SK-N-SH treated with all-trans-retinoic acid at 6 μM for 48 hours (cell line): ENCODE data around the gene ASPDH.

ENCODE experiments used
- ATAC-seq: fragments of 200-7000 bp; cut with Tn5 transposase; 3 replicates; pipeline ENCODE4 v1.9.1; 2020; ENCODE audit warnings: mild to moderate bottlenecking, moderate library complexity
- ARNTL ChIP-seq: fragments of 450-650 bp; formaldehyde crosslinking; IDR thresholded peaks from 2 replicates; pipeline ENCODE4 v1.5.0; 2020; ENCODE audit warnings: low read depth, mild to moderate bottlenecking, moderate library complexity, borderline replicate concordance
- BACH2 ChIP-seq: fragments of 250-450 bp; sonication (Bioruptor Pico); IDR thresholded peaks from 2 replicates; pipeline ENCODE4 v1.9.0; 2021; ENCODE audit warnings: mild to moderate bottlenecking, borderline replicate concordance
- CSDC2 ChIP-seq: fragments of 250-450 bp; sonication (Bioruptor Pico); IDR thresholded peaks from 2 replicates; pipeline ENCODE4 v1.5.0; 2020; ENCODE audit warnings: mild to moderate bottlenecking, moderate library complexity
- ESRRG ChIP-seq: fragments of 250-450 bp; sonication (Bioruptor Pico); IDR thresholded peaks from 2 replicates; pipeline ENCODE4 v1.6.1; 2021; ENCODE audit warnings: mild to moderate bottlenecking
- GLIS3 ChIP-seq: fragments of 250-450 bp; sonication (Bioruptor Pico); IDR thresholded peaks from 2 replicates; pipeline ENCODE4 v1.5.0; 2020; ENCODE audit warnings: mild to moderate bottlenecking, moderate library complexity
- ISL1 ChIP-seq: fragments of 250-450 bp; sonication (Bioruptor Pico); IDR thresholded peaks from 2 replicates; pipeline ENCODE4 v2.1.2; 2022; ENCODE audit warnings: mild to moderate bottlenecking, moderate library complexity
- OSR1 ChIP-seq: fragments of 250-450 bp; sonication (Bioruptor Pico); IDR thresholded peaks from 2 replicates; pipeline ENCODE4 v1.8.0; 2022; ENCODE audit warnings: moderate library complexity, mild to moderate bottlenecking, inconsistent platforms
- PPARA ChIP-seq: fragments of 250-450 bp; sonication (Bioruptor Pico); IDR thresholded peaks from 2 replicates; pipeline ENCODE4 v1.5.0; 2020; ENCODE audit warnings: mild to moderate bottlenecking, borderline replicate concordance
- RARB ChIP-seq: fragments of 250-450 bp; sonication (Bioruptor Pico); IDR thresholded peaks from 2 replicates; pipeline ENCODE4 v1.8.0; 2021; ENCODE audit warnings: mild to moderate bottlenecking, moderate library complexity
- SNAI2 ChIP-seq: fragments of 250-450 bp; sonication (Bioruptor Pico); IDR thresholded peaks from 2 replicates; pipeline ENCODE4 v1.5.0; 2020; ENCODE audit warnings: mild to moderate bottlenecking, moderate library complexity
- TCF4 ChIP-seq: fragments of 250-450 bp; sonication (Bioruptor Pico); IDR thresholded peaks from 2 replicates; pipeline ENCODE4 v1.8.0; 2021; ENCODE audit warnings: mild to moderate bottlenecking, moderate library complexity, borderline replicate concordance
- TOX ChIP-seq: fragments of 250-450 bp; sonication (Bioruptor Pico); IDR thresholded peaks from 2 replicates; pipeline ENCODE4 v1.8.0; 2021; ENCODE audit warnings: mild to moderate bottlenecking, moderate library complexity, borderline replicate concordance
- ZC3H10 ChIP-seq: fragments of 250-450 bp; sonication (Bioruptor Pico); IDR thresholded peaks from 2 replicates; pipeline ENCODE4 v1.5.1; 2021; ENCODE audit warnings: mild to moderate bottlenecking, moderate library complexity
- ZFP3 ChIP-seq: fragments of 250-450 bp; sonication (Bioruptor Pico); IDR thresholded peaks from 2 replicates; pipeline ENCODE4 v1.5.0; 2020; ENCODE audit warnings: mild to moderate bottlenecking, moderate library complexity
- ZFP30 ChIP-seq: fragments of 450-650 bp; formaldehyde crosslinking; IDR thresholded peaks from 2 replicates; pipeline ENCODE4 v1.5.0; 2022; ENCODE audit warnings: mild to moderate bottlenecking, moderate library complexity
- ZNF565 ChIP-seq: fragments of 450-650 bp; formaldehyde crosslinking; conservative IDR thresholded peaks from 2 replicates; pipeline ENCODE4 v1.5.0; 2020; ENCODE audit warnings: low read depth, mild to moderate bottlenecking, moderate library complexity
- ZNF70 ChIP-seq: fragments of 450-650 bp; formaldehyde crosslinking; IDR thresholded peaks from 2 replicates; pipeline ENCODE4 v1.5.0; 2020; ENCODE audit warnings: mild to moderate bottlenecking, moderate library complexity
- ZNF8 ChIP-seq: fragments of 450-650 bp; formaldehyde crosslinking; IDR thresholded peaks from 2 replicates; pipeline ENCODE4 v1.5.0; 2020; ENCODE audit warnings: mild to moderate bottlenecking, moderate library complexity
- TF ChIP-seq, protein P1 (sequence below): fragments of 250-450 bp; sonication (Bioruptor Pico); IDR thresholded peaks from 2 replicates; pipeline ENCODE4 v1.5.0; 2020; ENCODE audit warnings: mild to moderate bottlenecking, moderate library complexity
- TF ChIP-seq, protein P2 (sequence below): fragments of 250-450 bp; sonication (Bioruptor Pico); IDR thresholded peaks from 2 replicates; pipeline ENCODE4 v1.8.0; 2021; ENCODE audit warnings: low read depth, mild to moderate bottlenecking, moderate library complexity, borderline replicate concordance
- TF ChIP-seq, protein P3 (sequence below): fragments of 250-450 bp; sonication (Bioruptor Pico); IDR thresholded peaks from 2 replicates; pipeline ENCODE4 v1.5.1; 2021; ENCODE audit warnings: mild to moderate bottlenecking, moderate library complexity
- TF ChIP-seq, protein P4 (sequence below): fragments of 250-450 bp; sonication (Bioruptor Pico); IDR thresholded peaks from 2 replicates; pipeline ENCODE4 v1.5.1; 2020; ENCODE audit warnings: low read depth, mild to moderate bottlenecking, moderate library complexity
- TF ChIP-seq, protein P5 (sequence below): fragments of 250-450 bp; sonication (Bioruptor Pico); IDR thresholded peaks from 2 replicates; pipeline ENCODE4 v1.8.0; 2020; ENCODE audit warnings: mild to moderate bottlenecking, moderate library complexity, borderline replicate concordance

Gene ASPDH

DNA sequence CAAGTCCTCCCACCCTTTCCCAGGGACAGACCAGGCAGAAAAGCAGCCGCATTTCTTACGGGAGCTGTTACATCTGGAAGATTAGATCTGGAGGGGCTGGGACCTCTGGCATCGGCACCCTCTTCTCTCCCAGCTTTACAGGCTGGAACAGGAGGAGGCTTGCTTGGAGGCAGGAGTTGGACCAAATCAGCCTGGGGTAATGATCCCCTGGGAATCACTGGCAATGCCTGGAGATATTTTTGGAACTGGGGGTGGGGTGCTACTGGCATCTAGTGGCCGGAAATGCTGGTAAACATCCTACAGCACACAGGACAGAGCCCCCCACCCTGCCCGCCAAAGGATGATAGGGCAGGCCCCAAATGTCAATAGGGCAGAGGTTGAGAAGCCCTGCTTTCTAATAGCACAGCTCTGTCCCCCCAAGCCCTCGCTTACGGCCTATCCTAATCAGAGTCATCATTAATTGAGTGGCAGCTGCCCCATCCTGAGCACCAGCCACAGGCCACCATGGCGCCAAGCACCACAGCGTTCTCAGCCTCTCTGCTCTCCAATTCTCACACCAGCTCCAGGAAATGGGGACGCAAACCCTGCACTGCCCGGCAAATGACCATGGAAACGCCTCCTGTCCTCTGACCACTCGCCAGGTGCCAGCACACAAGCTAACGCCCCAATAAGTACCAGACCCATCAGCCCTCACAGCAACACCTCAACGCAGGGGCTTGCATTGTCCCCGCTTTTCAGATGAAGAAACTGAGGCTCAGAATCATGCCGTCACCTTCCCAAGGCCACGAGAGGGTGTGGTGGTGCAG is 33.9 kb upstream of the ASPDH start:
- TF ChIP-seq SNAI2 (no peak), TCF4 (CRISPR knock-in tag) (no peak), ESRRG (CRISPR knock-in tag) (no peak), ISL1 (CRISPR knock-in tag) (no peak), TOX (CRISPR knock-in tag) (no peak), BACH2 (CRISPR knock-in tag) (no peak), ZNF8 (CRISPR knock-in tag) (no peak), GLIS3 (CRISPR knock-in tag) (no peak), ZNF70 (CRISPR knock-in tag) (no peak), ZFP30 (no peak), CSDC2 (CRISPR knock-in tag) (no peak), ARNTL (CRISPR knock-in tag) (no peak), ZNF565 (CRISPR knock-in tag) (no peak), OSR1 (CRISPR knock-in tag) (no peak), ZFP3 (CRISPR knock-in tag) (no peak), ZC3H10 (CRISPR knock-in tag) (no peak)
- TF ChIP-seq, protein P1, sequence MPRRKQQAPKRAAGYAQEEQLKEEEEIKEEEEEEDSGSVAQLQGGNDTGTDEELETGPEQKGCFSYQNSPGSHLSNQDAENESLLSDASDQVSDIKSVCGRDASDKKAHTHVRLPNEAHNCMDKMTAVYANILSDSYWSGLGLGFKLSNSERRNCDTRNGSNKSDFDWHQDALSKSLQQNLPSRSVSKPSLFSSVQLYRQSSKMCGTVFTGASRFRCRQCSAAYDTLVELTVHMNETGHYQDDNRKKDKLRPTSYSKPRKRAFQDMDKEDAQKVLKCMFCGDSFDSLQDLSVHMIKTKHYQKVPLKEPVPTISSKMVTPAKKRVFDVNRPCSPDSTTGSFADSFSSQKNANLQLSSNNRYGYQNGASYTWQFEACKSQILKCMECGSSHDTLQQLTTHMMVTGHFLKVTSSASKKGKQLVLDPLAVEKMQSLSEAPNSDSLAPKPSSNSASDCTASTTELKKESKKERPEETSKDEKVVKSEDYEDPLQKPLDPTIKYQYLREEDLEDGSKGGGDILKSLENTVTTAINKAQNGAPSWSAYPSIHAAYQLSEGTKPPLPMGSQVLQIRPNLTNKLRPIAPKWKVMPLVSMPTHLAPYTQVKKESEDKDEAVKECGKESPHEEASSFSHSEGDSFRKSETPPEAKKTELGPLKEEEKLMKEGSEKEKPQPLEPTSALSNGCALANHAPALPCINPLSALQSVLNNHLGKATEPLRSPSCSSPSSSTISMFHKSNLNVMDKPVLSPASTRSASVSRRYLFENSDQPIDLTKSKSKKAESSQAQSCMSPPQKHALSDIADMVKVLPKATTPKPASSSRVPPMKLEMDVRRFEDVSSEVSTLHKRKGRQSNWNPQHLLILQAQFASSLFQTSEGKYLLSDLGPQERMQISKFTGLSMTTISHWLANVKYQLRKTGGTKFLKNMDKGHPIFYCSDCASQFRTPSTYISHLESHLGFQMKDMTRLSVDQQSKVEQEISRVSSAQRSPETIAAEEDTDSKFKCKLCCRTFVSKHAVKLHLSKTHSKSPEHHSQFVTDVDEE (CRISPR knock-in tag): no peak
- TF ChIP-seq, protein P2, sequence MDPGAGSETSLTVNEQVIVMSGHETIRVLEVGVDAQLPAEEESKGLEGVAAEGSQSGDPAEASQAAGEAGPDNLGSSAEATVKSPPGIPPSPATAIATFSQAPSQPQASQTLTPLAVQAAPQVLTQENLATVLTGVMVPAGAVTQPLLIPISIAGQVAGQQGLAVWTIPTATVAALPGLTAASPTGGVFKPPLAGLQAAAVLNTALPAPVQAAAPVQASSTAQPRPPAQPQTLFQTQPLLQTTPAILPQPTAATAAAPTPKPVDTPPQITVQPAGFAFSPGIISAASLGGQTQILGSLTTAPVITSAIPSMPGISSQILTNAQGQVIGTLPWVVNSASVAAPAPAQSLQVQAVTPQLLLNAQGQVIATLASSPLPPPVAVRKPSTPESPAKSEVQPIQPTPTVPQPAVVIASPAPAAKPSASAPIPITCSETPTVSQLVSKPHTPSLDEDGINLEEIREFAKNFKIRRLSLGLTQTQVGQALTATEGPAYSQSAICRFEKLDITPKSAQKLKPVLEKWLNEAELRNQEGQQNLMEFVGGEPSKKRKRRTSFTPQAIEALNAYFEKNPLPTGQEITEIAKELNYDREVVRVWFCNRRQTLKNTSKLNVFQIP (CRISPR knock-in tag): no peak
- TF ChIP-seq, protein P3, sequence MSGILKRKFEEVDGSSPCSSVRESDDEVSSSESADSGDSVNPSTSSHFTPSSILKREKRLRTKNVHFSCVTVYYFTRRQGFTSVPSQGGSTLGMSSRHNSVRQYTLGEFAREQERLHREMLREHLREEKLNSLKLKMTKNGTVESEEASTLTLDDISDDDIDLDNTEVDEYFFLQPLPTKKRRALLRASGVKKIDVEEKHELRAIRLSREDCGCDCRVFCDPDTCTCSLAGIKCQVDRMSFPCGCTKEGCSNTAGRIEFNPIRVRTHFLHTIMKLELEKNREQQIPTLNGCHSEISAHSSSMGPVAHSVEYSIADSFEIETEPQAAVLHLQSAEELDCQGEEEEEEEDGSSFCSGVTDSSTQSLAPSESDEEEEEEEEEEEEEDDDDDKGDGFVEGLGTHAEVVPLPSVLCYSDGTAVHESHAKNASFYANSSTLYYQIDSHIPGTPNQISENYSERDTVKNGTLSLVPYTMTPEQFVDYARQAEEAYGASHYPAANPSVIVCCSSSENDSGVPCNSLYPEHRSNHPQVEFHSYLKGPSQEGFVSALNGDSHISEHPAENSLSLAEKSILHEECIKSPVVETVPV (CRISPR knock-in tag): no peak
- TF ChIP-seq, protein P4, sequence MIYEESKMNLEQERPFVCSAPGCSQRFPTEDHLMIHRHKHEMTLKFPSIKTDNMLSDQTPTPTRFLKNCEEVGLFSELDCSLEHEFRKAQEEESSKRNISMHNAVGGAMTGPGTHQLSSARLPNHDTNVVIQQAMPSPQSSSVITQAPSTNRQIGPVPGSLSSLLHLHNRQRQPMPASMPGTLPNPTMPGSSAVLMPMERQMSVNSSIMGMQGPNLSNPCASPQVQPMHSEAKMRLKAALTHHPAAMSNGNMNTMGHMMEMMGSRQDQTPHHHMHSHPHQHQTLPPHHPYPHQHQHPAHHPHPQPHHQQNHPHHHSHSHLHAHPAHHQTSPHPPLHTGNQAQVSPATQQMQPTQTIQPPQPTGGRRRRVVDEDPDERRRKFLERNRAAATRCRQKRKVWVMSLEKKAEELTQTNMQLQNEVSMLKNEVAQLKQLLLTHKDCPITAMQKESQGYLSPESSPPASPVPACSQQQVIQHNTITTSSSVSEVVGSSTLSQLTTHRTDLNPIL (CRISPR knock-in tag): no peak
- no peak for ATAC-seq

DNA sequence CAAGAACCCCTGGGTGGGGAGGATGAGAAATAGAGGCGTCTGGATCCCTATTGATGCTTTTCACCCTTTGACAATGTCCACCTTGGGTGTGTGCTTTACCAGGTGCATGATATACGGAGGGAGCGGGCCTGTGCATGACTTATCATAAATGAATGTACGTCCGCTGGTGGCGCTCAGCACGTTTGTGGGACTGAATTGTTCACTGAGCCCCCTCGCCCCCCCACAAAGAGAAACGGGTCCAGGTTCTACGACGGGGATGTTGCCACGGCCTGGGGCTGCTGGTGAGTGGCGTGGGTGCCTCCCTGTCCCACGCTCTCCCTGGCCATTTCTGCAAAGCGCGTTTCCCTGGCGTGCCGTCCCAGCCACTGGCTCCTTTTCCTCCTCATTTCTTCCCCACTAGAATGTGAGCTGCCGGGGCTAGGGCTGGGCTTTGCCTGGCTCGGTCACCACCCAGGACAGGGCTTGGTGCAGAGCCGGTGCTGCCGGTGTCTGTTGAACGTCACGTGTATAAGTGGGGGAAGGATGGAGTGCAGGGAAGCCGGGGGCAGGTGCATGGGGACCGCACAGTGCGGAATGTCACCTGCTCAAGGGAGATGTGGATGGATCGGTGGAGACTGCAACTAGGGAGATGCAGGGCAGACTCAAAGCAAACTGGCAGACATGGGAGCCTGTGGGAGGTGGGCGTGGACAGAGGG is 33.0 kb upstream of the ASPDH start:
- no peak for ATAC-seq
- no peak for TF ChIP-seq ZC3H10 (CRISPR knock-in tag)
- TF ChIP-seq ZFP3 (CRISPR knock-in tag): no peak
- TF ChIP-seq, protein P5, sequence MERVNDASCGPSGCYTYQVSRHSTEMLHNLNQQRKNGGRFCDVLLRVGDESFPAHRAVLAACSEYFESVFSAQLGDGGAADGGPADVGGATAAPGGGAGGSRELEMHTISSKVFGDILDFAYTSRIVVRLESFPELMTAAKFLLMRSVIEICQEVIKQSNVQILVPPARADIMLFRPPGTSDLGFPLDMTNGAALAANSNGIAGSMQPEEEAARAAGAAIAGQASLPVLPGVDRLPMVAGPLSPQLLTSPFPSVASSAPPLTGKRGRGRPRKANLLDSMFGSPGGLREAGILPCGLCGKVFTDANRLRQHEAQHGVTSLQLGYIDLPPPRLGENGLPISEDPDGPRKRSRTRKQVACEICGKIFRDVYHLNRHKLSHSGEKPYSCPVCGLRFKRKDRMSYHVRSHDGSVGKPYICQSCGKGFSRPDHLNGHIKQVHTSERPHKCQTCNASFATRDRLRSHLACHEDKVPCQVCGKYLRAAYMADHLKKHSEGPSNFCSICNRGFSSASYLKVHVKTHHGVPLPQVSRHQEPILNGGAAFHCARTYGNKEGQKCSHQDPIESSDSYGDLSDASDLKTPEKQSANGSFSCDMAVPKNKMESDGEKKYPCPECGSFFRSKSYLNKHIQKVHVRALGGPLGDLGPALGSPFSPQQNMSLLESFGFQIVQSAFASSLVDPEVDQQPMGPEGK: no peak
- no peak for TF ChIP-seq ZNF8 (CRISPR knock-in tag)
- TF ChIP-seq PPARA (CRISPR knock-in tag): no peak
- TF ChIP-seq TOX (CRISPR knock-in tag): no peak
- no peak for TF ChIP-seq ZFP30
- TF ChIP-seq, protein P4 (CRISPR knock-in tag): no peak
- TF ChIP-seq OSR1 (CRISPR knock-in tag): no peak
- TF ChIP-seq, protein P2 (CRISPR knock-in tag): no peak
- TF ChIP-seq TCF4 (CRISPR knock-in tag): no peak
- no peak for TF ChIP-seq ARNTL (CRISPR knock-in tag)
- TF ChIP-seq CSDC2 (CRISPR knock-in tag): no peak
- no peak for TF ChIP-seq RARB (CRISPR knock-in tag)
- no peak for TF ChIP-seq ZNF70 (CRISPR knock-in tag)
- no peak for TF ChIP-seq BACH2 (CRISPR knock-in tag)
